ENCODE data around the gene LRMDA.

LRMDA gene

DNA sequence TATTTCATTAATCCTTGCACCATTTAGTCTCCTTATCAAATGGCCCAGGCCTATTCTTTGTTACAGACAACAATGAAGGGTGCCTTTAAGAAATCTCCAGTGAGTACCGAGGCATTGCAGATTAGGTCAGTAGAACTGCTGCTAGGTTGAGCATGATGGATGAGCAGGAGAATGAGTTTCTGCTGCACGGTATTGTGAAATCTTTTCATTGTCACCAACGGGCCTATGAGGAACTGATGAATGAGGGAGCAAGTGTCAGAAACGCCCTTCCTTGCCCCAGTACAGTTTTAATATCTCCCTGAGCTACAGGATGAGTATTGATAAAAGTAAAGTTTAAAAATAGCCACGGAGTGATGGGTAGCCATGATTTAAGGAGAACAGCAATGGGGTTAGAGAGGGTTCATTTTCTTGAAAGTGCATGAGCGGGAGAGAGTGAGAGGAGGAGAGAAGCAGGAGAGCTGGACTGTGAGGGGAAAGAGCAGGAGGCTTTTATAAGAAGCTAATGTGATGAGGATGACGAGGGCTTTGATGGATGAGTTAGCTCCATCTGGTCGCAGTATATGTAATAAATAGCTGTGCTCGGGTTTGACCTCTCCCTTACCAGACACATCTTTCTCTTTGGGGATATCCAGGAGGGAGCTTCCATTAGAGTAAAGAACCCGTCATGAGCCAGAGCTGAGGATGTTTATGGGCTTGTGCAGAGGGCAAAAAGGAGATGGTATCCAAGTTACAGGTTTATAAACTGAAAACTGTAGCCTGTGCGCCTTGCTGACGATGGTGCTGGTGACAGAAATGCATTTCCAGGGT is 526.1 kb downstream of the LRMDA start:
- no peak for DNase-seq (ENCODE audit: low read depth)

DNA sequence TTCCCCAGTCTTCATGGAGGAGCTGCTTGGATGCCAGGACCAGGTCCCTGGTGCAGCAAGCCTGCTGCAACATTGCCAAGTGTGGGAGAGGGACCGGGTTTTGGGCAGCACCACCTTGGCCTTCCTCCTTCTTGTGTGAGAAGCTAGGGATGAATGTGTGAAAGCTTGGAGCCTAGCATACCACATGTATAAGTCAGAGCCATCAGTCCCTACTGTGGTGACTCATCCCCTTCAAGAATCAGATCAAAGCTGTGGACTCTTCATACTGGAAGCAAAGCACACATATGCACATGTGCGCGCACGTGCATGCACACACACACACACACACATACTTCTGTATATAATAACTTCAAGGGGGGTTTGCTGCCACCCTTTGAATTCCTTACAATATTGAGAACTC is 527.8 kb downstream of the LRMDA start:
- DNase-seq (ENCODE audit: low read depth) = peak; percentile 87

DNA sequence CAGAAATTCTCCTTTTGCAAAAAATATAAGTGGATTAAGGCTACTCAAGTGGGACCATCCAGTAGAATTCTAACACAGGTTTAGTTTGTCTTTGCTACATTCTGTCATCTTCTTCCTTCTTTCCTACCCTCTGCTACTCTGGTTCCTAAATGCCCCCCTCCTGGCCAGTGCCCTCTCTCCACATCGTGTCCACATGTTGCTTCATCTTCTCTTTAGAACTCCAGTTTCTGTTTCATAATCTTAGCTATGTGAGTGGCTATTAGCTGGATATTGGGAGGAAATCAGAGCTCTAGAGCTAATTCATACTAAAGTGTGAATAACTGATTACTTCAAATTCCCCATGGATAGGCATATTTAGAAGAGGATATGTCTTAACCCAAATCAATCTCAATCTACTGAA is 528.5 kb downstream of the LRMDA start:
- DNase-seq (ENCODE audit: low read depth) = no peak

DNA sequence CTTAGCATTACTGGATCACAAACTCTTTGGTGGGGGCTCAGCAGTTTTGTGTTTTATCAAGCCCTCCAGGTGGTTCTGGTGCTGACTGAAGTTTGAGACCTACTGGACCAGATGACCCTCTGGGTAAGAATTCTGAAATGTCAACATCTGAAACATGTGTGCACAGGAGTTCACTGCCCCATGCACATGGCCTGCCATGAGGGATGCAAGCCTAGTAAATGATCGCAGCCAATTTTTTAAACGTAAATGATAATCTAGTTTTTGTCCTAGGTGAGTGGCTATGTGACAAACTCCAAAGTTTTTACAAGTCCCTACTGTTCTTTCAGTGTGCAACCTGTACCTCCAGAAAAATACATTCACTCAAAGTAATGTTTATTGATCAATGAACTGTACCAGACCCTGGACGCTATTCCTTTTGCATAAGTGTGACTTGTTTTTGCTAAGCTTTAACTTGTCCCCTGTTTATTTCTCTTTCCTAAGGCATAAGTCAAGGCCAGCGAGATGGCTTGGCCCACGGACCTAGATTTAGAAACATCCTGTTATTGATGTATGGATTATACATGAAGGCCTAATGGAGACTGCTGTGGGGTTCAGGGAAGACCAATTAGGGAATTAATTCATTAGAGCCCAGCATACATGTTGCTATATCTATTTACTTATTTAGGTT is 531.1 kb downstream of the LRMDA start:
- no peak for DNase-seq (ENCODE audit: low read depth)

DNA sequence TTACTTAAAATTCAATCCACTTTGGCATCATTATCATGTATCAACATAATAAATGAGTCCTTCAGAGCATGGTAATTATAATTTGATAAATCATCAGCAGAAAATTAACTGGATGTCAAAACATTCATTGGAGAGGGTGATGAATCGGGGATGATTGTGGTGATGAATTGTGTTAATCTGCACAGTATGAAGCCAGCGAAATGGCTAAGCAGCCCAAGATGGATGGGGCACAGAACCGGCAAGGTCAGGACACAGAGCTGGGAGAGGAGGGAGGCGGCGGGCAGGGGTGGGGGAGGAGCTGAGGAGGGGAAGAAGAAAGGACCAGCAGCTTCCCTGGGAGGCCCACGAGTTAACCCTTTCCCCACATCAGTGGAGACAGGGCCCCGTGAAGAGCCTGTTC is 536.1 kb downstream of the LRMDA start:
- DNase-seq (ENCODE audit: low read depth) = no peak

DNA sequence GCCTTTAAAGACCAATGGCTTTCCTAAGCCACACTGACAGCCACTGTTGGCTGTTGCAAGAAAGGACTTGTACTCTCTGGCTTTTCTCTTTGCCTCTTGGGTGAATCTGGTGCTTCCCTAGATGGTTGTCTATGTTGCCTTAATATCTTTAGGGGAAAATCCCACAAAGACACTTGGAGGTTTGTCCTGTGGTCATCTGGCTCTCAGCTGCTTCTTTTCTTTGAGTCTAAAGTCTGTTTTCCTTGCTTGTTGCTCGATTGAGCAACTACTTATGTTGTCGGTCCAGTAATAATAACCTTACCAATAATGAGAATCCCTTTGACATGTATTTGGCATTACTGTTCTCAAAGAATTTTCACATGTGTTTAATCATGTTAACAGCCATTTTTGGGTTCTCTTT is 537.6 kb downstream of the LRMDA start:
- DNase-seq (ENCODE audit: low read depth) = no peak

DNA sequence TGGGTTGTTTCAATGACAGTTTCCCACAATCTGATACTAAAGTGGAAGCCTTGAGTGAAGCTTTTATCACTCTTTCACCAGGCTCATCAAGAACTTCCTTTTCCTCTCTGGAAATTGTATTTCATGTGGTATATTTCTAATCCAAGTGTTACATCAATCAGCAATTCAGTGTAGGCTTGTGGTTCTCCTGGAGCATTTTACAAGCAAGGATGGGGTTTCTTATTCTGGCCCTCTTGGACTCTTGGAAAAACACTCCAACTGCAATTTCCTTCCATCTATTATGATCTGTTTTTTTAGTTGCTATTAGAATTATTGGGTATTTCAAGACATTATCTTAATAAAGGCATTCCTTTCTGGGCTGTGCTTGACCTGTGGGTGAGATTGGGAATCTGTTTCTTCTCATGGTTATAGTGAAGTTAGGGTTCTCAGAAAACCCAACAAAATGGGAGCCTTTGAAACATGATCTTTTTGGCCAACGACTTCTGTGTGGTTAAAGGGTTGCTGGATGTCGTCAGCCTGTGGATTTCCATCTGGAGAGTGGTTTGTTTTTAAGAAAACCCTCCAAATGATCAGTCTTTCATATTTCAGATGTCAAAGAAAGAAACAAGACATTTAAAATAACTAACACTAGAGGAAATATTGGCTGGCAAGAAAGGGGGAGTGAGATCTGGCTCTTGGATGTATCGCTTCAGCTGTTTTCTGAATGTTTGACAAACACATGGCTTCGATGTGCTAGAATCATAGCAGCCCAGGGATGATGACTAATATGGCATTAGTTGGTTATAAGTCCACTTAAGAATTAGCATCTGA is 540.2 kb downstream of the LRMDA start:
- DNase-seq (ENCODE audit: low read depth) = peak; percentile 33

DNA sequence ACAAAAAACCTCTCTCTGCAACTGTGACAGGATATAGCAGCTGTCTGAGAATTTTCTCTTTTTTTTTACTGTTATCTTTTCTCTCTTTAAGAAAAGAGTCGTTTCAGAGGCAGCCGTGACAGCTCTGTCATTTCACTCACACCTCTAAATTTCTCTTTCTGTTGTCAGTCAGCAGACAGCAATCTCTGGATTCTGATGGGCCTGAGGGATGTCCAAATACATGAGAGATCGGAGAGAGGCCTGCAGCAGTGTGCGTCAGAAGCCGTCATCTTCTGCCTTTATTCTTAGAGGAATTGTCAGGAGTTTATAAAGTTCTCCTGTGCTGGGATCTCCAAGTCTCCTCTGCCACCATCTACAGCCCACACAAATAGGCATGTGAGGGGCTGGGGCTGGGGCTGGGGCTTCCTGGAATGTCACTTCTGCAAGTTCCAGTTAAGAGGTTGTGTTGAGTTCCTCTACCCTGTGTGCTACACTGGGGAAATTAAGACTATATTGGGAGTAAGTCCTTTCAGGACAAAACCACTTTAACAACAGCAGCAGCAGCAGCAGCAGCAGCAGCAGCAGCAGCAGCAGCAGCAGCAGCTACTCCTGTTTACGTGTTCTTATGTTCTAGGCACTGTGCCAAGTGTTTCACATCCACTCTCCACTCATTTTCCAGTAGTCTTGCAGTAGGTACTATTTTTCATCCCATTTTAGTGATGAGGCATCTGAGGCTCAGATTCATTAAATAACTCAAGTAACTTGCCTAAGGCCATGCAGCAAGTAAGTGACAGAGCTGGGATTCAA is 541.3 kb downstream of the LRMDA start:
- peak; percentile 27 for DNase-seq (ENCODE audit: low read depth)

DNA sequence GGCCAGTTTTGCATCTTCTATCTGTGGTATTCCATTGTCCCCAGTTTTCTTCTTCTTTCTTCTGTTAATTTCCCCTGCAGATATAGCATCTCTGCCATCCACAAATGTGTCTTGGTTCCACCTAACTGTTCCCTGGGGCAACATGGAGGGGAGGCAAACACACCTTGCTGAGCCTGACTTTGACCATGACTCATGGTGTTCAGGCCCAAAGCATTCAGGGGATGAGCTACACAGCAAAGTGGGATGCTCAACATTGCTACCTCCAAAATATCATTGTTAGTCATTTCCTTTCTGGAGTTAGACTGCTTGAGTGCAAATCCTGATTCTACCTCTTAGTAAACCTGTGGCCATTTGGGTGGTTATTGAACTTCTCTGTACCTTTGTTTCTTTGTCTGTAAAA is 542.7 kb downstream of the LRMDA start:
- no peak for DNase-seq (ENCODE audit: low read depth)

DNA sequence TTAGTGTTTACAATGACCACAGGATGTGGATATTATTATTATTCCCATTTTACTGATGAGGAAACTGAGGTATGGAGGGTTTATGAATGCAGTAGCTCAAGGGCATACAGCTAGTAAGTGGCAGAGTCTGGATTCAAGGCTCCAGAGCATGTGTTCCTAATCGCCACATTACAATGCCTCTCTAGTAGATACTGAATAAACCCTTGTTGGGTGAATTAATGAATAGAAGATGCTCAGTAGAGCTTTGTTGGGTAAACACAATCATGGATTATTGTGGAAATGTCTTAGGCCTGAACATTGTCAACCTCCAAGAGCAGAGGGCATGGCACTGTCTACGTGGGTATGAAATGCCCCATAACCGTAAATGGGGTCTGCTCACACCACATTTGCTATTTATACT is 545.3 kb downstream of the LRMDA start:
- DNase-seq (ENCODE audit: low read depth) = no peak

DNA sequence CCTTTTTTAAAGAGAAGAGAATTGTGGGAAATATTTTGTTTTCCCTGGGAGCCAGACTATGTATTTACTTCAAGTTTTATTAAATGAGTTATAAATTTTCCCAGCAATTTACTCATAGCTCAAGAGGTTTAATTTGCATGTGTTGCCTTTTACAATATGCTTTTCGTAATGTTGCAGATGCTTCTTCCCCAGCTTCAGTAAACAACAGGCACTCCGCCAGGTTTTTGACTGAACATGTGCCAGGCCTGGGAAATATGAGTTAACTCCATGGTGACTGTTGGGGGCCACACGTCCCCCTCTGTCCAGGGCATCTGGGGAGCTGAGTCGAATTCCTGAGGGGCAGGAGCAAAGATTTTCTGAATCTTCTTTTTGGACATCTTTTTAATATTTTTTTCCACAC is 545.7 kb downstream of the LRMDA start:
- DNase-seq (ENCODE audit: low read depth) = no peak

DNA sequence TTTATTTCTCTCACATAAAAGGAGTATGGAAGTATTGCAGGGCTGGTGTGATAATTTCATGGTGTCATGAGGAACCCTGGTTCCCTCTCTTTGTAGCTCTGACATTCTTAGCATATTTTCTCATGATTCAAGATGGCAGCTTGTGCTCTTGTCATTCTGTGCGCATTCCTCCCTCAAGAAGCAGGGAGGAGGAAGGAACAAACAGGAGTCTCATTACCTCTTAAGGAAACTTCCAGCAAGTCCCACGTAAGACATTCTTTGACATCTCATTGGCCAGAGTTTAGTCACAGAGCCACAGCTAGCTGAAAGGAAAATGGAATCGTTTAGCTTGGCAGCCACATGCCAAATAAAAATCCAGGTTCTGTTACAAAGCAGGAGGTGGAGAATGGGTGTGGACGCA is 546.8 kb downstream of the LRMDA start:
- DNase-seq (ENCODE audit: low read depth) = peak; percentile 43

DNA sequence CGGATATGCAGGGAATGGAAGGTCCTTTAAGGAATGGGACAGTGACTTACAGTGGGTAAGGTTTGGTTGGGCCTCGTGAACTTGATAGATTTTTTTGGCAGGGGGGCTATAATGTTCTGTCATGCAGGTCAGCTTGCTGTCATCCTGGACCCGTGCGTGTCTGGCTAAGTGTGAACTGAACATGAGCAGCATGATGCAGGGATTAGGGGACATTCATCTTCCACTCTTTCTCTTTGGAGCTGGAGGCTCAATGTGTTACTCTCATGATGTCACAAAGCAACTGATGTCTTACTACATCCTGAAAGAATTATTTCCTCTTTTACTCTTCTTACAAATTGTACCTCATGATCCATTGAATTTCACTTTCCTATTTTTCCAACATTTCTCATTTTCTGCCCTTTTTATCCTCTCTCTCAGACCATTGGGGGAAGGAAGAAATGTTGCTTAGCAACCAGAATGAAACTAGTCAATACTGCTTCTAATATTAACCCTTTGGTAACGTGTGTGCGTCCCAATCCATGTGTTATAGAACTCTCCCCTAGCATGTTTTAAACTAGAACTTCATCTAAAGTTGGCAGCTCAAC is 549.1 kb downstream of the LRMDA start:
- no peak for DNase-seq (ENCODE audit: low read depth)

DNA sequence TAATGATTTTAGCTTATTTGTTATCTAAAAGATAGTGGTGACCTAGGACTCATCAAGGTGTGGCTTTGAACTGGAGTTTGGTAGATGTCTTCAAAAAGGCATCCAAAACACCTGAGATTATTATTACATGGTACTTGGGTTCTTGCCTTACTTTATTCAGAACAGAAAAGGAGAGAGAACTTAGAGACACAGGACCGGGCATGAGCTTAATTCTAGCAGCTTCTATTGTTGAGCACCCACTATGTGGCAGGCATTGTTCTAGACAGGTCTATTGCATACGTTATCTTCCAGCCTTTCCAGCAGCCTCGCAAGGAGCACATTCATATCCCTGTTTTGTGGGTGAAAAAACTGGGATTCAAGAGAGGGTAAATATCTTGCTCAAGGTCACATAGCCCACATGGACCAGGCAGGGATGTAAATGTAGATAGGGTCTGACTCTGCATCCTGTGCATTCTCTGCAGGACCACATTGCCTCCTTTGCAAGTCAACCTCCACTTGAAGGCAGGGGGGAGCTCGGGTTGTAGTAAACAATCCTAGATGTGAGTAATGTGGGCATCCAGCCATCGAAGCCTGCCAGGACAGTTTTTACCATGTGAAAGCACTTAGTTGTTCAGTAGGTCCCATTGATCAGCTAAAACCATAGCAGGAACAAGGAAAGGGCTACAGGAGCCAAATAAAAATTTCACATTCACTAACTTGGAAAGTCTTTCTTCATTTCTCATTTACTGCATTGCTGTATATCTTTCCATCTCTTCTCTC is 551.4 kb downstream of the LRMDA start:
- peak; percentile 12 for DNase-seq (ENCODE audit: low read depth)

DNA sequence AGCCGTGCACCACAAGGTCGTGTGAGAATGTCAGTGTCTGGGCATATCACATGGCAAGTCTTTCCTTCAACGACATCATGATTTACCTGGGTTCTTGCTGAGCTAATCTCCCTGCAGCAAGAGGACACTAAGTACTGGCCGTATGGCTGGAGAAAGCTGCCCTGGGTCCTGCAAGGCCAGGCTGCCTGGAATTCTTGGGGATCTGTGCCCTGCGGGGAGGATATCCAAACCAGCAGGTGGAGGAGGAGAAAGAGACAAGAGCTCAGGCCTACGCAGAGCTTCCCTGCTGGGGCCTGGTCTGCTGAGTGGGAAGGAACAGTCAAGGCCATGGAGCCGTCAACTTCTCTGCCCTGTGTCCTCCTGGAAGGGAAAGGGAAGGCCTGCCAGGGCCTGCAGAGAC is 552.6 kb downstream of the LRMDA start:
- no peak for DNase-seq (ENCODE audit: low read depth)

DNA sequence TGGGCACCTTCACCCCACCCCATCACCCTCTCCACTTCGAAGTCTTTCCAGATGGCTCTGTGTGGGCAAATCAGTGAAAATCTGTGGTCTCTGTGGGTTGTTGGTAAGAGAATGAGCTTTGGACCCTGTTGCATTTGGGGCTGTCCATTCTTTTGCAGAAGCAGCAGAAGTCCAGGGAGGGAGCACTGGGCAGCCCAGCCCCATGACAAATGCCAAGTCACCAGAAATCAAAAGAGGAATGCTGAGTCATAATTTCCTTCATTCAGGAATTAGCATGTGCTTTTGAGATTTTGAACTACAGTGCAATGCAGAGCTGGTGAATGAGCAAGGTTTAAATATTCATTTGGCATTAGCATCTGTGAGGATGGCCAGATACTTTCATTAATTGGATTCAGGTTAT is 556.2 kb downstream of the LRMDA start:
- DNase-seq (ENCODE audit: low read depth) = peak; percentile 48

DNA sequence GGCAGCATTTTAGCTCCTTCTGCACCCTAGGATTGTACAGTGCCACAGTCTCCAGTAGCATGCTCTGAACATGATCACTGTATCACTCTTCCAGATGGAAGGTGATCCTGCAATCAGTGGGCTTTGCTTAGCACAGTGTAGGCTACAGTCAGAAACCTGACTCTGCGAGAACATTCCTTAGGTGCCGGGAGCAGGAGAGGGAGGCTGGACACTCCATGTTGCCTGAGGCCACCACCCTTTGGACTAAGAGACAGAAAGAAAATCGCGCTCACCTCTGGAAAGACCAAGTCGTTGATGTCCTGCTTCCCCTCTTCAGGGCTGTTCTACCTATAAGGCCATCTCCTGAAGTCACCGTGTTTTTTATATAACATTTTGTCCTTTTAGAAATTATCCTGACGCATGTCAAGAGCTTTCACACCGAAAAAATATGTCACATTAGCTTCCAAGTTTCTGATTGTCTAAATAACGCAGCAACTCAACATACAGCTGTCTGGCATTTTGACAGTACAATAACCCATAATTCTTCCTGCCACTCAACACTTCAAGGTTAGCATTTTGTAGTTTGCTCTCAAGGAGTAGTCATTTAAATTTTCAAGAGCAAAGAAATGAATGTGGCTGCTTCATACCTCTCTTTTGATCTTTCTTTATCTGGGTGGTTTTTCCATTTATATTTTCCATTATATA is 563.1 kb downstream of the LRMDA start:
- DNase-seq (ENCODE audit: low read depth) = no peak

DNA sequence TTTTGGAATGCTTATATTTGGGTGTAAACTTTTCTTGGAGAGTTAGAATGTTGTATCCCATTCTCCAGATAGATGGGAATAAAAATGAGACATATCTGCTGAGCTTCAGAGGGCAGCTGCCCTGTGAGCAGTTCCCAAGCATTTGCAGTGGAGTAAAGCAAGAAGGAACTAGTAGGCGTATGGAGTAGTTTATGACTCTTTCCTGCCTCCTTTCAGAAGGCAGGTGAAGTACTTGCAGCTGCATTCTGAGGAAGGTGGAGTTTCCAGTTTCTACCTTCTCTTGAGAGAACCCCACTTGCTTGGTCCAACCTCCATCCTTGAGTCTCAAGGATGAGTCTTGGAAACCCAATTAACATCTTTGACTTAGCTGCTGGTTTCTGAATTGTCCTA is 563.6 kb downstream of the LRMDA start:
- no peak for DNase-seq (ENCODE audit: low read depth)

DNA sequence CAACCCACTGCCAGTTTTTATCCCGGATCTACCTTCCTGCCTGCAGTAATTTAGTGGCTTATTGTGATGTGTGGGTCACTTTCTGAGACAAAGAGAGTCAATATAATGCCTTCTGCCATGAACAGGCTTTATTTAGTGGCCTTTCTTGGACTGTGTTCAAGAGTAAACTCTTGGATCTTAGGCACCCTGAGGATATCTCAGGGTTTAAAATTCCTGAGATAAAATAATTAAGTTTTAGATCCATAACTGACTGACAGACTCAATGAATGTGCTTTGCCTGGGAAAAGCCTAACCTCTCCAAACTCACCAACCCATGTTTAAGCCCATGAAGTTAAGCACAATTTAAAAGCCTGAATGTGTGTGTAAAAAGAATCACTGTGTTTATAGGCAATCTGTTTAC is 564.3 kb downstream of the LRMDA start:
- no peak for DNase-seq (ENCODE audit: low read depth)

DNA sequence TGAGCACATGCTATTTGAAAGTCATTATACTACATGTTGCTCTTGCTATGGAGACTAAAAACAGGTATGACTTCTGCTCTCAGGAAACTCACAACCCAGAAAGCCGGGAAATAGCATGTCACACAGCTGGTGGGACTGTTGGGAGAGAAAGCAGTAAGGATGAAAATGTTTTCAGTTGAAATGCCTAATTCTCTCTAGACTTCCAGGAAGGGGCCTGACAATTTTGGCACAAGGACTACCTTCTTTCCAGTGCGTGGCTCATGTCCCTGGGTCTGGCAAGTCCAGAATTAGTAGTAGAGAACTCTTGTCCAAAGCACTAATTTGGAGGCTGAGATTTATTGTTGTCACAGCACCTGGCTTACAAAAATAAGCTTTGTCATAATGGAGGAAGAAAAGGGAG is 567.6 kb downstream of the LRMDA start:
- no peak for DNase-seq (ENCODE audit: low read depth)
